ENCODE data around the gene SDS.
"Not testable (repeated sequence)": the region's sequence is repeated elsewhere in the genome, so short reads cannot be mapped to it uniquely, and the experiment has no call there.

SDS gene

DNA sequence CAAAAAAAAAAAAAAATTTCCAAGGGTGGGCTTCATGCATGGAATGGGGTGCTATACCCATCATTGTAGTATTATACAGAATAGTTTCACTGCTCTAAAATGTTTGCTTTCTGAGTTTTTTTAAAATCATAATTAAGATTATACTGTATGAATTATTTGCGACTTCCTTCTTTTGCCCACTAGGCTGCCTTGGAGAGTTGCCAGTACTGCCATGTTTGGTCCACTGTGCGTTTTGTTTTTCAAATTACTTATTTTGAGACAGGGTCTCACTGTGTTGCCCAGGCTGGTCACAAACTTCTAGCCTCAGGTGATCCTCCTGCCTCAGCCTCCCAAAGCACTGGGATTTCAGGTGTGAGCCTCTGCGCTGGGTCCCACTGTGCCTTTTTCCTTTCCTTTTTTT lies 25.4 kb downstream of the SDS start:
- DNase-seq (ENCODE audit: low read depth in 2 of 2), result no peak

DNA sequence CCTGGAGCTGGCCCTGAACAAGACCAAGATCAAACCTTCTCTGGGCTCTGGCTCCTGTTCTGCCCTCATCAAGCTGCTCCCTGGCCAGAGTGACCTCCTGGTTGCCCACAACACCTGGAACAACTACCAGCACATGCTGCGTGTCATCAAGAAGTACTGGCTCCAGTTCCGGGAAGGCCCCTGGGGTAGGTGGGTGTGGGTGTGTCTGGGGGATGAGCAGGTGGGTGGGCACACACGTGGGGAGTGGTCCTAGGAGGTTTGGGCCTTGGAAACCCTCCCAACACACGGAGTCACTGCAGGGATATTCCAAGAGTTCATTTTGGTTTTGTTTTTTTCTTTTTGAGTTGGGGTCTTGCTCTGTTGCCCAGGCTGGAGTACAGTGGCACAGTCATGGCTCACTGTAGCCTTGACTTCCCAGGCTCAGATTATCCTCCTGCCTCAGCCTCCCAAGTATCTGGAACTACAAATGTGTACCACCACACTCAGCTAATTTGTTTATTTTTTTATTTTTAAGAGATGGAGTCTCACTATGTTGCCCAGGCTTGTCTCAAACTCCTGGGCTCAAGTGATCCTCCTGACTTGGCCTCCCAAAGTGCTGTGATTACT lies 28.8 kb downstream of the SDS start:
- no peak for DNase-seq (ENCODE audit: low read depth in 2 of 2)

DNA sequence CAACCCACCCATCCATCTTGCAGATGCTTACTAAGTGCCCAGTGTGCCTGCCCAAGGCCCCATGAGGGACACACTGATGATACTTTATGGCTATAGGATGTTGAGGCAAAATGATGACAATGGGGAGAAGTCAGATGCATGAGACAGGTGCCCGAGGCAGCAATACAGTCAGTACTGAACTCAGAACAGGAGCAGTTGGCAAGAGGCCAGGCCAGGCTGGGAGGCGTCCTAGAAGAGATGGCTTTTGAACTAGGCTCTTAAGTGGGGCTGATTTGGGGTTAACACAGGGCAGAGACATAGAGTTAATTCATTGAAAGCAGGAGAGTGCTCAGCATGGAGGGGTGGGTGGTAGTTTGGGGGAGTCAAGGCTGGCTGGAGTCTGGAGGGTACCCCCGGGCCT lies 29.7 kb downstream of the SDS start:
- no peak for DNase-seq (ENCODE audit: low read depth in 2 of 2)

DNA sequence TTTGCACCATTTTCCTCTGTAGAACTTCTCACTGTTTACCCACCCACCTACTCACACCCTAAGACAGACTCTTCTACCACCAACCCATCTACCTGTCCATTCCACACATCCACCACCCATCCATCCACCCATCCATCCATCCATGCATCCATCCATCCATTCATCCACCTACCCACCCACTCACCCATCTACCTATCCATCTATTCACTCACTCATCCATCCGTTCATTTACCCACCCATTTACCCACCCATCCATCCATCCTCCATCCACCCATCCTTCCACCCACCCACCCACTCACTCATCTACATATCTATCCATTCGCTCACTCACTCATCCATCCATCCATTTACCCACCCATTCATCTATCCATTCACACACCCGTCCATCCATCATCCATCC lies 30.2 kb downstream of the SDS start:
- DNase-seq (ENCODE audit: low read depth in 2 of 2), result no peak

DNA sequence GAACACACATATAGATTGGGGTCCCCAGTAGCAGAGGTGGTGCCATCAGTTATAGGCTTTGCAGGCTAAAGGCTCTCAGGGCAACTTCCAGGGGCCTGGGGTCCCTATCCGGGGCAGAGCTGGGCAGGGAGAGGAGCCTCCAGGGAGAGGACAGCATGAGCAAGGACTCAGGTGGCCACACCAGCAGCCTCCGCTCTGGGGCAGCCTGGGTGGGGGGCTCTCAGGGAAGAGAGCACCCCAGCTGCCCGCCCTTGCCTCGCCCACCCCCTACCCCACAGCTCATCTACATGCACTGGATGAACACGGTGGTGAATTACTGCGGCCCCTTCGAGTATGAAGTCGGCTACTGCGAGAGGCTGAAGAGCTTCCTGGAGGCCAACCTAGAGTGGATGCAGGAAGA lies 31.3 kb downstream of the SDS start:
- DNase-seq (ENCODE audit: low read depth in 2 of 2), result no peak

DNA sequence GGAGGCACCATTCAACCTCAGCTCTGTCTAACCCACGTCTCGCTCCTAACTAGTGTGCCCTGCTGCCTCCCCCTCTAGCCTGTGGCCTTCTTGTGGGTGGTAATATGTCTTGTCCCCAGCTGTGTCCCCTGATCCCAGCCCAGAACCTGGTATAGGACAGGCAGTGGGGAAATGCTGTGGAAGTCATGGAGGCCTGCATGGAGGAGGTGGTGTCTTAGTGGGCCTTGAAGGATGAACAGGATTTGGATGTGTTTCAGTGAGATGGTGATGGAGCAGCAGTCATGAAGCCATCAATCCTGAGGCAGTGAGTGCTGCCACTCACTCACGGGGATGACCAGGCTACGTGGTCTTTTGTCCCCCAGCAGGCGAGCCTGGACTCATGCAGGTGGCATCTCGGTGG lies 31.9 kb downstream of the SDS start:
- DNase-seq (ENCODE audit: low read depth in 2 of 2), result no peak

DNA sequence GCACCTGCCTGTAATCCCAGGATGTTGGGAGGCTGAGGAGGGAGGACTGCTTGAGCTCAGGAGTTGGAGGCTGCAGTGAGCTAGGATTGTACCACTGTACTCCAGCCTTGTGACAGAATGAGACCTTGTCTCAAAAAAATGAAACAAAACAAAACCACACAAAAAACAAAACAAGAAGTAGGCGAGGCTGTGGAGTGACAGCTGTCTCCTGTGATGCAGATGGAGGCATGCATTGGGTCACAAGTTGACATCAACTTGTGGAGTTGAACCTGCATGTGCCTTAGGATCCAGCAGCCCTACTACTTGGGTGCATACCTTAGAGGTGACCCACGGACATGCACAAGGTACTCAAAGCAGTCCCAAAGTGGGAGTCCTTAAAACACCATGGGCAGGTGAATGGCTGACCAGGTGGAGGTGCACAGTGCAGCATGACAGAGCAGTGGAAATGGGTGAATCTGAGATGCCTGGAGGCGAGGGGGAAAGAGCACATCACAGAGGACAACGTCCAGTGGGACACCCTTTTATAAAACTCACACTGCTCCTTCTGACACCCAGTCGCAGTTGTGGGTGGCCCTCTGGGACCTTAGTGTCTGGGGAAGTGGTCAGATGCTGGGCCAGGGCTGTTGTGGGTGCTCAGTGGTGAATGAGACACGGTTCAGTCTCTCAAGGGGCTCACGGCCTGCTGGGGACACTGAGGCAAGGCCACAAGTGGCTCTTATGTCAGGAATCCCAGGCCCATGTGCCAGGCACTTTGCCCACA lies 32.6 kb downstream of the SDS start:
- DNase-seq (ENCODE audit: low read depth in 2 of 2), result no peak

DNA sequence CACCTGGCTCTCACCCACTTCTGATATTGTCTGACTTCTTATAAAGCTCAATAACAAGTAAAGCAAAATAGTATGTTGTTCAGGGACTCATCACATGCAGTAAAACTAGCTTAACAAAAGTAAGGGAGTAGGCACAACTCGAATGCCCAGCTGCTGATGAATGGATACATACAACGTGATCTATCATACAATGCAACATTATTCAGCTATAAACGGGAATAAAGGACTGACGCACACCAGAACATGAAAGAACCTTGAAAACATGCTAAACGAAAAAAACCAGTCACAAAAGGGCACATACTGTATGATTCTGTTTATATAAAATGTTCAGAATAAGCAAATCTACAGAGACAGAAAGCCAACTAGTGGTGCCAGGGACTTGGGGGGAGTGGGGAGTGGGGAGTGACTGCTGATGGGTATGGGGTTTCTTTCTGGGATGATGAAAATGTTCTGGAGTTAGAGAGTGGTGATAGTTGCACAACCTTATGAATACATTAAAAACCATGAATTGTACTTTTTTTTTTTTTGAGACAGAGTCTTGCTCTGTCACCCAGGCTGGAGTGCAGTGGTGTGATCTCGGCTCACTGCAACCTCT lies 34.2 kb downstream of the SDS start:
- DNase-seq (ENCODE audit: low read depth in 2 of 2), result no peak

DNA sequence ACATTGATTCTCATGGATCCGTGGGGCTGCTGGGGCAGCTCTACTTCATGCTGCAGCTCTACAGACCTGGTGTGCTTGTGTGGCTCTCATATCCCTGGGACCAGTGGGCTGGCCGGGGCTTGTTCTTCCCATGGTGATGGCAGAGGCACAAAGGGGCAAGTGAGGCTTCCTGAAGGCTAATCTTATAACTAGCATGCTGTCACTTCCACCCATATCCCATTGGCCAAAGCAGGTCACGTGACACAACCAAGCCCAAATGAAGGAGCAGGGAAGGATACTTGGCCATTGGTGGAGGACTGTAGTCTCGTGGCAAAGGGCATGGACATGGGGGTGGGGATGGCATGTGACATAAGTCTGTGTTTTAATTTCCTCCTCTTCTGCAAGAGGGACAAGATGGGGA lies 35.4 kb downstream of the SDS start:
- no peak for DNase-seq (ENCODE audit: low read depth in 2 of 2)

DNA sequence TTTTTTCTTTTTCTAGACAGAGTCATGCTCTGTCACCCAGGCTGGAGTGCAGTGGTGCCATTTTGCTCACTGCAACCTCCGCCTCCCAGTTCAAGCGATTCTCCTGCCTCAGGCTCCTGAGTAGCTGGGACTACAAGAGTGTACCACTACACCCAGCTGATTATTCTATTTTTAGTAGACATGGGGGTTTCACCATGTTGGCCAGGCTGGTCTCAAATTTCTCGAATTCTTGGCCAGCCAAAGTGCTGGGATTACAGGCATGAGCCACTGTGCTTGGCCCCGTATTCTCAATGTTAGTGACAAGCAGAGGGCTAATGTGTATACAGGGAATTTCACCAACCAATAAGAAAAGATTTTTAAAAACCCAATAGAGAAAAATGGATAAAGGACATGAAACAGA lies 36.9 kb downstream of the SDS start:
- DNase-seq (ENCODE audit: low read depth in 2 of 2), result no peak

DNA sequence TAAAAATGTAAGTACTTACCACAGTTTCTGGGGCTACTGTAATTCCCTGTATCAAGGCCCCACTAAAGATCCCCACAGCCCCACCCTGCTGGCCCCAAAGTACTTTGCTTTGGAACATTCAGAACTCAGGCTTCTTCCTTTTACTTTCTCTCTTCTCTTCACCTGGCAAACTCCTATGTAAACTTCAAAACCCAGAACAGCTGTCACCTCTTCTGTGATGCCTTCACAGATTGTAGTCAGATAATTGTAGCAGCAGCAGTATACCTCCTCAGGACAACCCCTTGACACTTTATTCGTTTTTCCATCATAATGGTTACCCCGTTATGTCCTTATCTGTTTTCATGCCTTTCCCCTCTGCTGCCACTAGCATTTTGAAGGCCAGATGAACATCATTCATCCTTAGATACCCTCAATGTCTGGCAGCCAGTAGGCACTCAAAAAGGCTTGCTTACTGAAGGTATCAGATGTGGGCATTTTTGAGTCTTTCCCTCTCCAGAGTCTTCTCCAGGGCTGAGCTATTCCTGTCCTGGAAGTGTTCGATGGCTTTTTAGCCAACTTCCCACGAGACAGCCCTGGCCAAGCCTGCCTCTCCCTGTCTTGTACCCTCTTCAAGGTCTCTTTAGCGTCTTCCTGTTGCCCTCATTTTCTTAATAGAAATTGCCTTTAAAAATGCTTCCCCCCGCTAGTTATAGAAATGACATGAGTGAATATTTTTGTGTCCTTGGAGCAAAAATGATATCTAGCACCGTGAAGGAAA lies 37.9 kb downstream of the SDS start:
- DNase-seq (ENCODE audit: low read depth in 2 of 2), result no peak

DNA sequence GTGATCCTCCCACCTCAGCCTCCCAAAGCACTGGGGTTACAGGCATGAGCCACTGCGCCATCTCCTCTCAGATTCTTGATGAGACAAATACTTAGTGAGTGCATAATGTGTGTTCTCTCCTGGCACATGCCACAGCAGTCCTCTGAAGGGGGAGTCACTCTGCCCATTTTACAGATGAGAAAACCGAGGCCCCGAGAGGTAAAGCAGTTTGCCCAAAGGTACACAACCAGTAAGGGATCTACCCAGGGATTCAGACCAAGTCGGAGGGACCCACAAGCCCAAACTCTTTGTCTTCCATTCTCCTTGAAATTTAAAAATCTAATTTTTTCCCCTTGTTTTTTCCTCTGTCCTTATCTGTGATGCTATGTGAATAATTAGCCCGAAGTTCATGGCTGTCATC lies 39.0 kb downstream of the SDS start:
- DNase-seq (ENCODE audit: low read depth in 2 of 2), result no peak

DNA sequence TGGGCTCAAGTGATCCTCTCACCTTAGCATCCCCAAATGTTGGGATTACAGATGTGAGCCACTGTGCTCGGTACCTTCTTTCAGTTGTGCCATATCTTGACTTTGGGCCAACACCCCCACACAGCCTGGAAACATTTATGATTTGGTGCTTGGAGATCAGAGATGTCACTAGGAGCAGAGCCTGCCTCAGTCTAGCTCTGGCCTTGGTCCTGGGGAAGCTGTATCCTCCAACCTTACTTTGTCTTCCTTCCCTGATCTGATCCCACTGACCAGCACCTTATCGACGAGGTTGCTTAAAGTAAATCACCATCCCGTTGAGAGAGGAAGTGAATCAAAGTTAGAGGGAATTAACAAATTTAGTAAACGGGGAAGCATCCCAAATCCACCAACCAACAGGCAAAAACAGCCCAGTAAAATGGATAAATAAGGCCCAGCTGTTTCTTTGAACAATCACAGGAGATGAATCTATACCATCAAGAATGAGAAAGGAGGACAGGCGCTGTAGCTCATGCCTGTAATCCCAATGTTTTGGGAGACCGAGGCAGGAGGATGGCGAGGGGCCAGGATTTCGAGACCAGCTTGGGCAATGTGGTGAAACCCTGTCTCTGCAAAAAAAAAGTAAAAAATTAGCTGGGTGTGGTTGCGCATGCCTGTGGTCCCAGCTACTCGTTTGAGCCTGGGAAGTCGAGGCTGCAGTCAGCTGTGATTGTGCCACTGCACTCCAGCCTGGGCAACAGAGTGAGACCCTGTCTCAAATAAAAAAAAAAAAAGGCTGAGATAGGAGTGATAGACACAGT lies 41.9 kb downstream of the SDS start:
- no peak for DNase-seq (ENCODE audit: low read depth in 2 of 2)

DNA sequence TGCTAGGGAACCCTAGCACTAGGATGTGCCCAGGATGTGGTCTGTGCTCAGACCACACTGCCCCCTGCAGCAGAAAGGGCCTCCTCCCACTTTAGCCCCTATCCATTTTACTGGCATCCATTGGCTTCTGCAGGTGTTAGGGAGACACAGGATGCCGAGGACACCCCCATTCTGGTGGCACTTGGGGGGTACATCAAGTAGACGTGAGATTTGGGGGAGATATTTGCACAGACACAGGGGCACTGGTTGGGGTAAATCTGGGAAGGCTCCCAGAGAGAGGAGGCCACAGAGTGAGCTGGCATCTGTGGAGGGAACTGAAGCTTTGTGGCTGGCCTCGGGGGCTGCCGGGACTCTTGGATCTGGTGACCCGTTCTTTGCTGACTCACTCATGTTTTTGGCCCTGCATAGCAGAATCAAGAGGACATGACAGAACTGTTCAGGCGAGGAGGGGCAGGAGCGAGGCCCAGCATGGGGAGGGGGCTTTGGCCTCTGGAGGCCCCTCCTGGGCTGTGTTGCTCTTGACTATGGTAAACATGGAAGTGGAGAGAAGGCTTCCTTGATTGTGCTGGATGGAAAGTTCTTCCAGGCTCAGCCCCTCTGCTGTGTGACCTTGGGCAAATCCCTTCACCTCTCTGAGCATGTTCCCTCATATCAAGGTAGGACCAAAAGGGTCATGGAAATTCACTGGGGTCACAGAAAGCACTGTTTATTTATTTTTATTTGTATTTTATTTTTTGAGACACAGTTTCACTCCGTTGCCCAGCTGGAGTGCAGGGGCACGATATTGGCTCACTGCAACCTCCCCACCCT lies 43.5 kb downstream of the SDS start:
- DNase-seq (ENCODE audit: low read depth in 2 of 2), result no peak

DNA sequence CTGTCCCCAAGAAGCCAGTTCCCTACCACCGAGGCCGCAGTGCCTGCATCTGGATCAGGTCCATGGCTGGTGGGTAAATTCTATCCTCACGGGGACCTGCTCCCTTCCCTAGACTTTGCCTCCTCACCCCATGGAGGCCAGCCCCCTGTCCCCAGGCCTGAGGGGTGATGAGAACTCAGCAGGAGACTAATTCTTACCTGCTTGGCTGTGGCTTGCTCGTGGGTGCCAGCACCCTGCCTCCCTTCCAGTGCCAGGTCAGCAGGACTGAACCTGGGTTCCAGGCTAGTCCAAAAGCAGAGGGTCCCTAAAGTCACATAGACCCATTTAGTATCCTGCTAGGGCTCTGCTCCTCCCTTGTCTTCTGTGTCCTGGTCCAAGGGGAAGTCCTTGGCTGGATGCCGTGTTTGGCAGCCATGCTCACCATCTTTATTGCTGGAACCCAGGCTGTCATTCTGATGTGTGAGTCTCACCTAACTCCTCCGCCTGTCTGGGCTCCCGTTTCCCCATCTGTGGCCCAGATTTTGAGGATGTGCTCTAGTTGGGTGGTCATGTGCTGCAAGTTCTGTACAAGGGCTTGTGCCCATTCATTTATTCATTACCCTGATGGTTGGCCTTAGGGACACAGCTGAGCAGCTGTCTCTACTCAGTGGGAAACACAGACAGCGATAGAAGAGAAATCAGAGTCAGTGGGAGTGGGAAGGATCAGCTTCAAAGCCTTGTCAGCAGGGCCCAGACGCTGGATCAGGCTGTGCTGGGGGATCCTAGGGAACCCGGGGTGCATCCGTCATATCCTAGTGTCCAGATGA lies 44.4 kb downstream of the SDS start:
- DNase-seq (ENCODE audit: low read depth in 2 of 2), result no peak

DNA sequence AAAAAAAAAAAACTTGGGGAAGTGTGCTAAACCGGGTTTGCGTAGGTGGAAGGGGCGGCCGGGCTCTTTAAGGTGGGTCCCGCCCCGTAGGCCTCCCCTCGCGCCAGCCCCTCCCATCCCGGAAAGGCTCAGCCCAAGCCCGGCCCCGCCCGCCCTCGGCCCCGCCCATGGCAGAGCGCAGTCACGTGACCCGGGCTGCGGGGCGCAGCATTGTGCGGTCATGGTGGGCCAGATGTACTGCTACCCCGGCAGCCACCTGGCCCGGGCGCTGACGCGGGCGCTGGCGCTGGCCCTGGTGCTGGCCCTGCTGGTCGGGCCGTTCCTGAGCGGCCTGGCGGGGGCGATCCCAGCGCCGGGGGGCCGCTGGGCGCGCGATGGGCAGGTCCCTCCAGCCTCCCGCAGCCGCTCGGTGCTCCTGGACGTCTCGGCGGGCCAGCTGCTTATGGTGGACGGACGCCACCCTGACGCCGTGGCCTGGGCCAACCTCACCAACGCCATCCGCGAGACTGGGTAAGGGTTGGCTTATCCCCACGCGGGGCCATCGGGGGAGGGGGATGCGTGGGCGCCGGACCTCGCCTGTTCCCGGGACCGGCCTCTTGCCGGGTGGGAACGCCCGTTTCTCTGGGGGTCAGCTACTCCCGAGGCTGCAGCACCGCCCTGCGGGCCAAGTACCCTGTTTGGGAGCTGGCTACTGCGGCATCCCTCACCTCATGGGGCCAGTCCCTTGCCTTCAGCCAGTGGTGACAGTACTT lies 45.1 kb downstream of the SDS start, which contains the start of gene PLBD2:
Gene PLBD2 (plus strand): TSS at position 207 of the 752 bp plus-strand sequence. CDS start 14 bp downstream, at position 221.
- DNase-seq (ENCODE audit: low read depth in 2 of 2), result peak; percentile 88 to 92

DNA sequence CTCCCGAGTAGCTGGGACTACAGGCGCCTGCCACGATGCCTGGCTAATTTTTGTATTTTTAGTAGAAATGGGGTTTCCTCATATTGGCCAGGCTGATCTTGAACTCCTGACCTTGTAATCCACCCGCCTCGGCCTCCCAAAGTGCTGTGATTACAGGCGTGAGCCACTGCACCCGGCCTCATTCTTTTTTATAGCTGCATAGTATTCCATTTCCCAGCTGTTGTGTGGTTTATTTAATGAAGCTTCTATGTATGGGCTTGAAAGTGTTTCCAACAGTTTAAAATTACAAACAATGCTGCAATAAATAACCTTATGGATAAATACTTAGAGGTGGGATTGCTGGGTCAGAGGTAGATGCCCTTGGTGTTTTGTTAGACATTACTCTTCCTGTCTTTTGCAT lies 49.5 kb downstream of the SDS start:
- not testable (repeated sequence) for DNase-seq (ENCODE audit: low read depth in 2 of 2)

DNA sequence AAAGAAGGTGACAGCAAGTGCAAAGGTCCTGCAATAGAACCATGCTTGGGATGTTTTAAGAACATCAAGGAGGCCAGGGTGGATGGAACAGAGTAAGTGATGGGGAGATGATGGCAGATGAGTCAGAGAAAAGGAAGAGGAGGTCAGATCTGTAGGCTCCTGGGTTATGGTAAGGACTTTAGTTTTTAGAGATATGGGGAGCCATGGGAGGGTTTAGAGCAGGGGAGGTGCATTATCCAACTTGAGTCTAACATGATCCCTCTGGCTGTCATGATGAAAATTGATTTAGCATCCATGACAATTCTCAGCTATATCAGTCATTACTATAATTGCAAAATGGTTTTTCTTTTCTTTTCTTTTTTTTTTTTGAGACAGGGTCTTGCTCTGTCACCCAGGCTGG lies 52.6 kb downstream of the SDS start:
- DNase-seq (ENCODE audit: low read depth in 2 of 2), result no peak

DNA sequence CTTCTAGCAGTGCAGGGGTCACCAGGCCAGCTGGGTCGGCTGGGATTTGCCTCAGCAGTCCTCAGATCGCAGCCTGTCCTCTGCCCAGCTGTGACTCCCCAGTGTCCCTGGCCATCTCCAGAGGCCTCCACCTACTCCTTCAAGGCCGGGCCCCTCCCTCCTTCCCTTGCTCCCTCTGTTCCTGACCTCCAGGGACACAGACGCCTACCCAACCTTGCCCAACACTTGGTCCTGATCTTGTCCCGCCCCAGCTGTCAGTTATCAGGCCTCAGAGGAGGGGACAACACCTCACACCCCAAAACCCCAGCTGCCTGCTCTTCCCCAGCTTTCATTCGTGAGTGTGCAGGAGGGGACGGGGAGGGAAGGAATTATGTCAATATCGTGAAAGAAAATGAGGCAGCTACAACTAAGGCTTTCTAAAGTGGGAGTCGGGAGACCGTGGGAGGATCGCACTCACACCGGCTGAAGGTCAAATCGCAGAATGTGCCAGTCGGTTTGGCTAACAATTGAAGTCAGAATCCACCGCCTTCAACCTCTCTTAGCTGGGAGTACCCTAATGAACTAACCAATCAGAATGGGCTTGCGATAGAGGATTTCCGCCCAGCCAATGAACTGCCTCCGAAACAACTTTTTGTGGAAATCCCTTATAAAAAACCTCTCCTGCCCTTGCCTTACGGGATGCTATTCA lies 54.7 kb downstream of the SDS start:
- no peak for DNase-seq (ENCODE audit: low read depth in 2 of 2)

All from activated CD8-positive, alpha-beta memory T cell treated with anti-CD3 and anti-CD28 coated beads for 4 hours (primary cell).